Stomach (tissue), 9 donors: ENCODE results near the gene MTHFR. TPM values are rescaled to one million over a fixed set of nuclear protein-coding genes. Genes with fewer than 3 reads are reported as not detected.

Experiments used
- DNase-seq, 2 donors: peaks; one replicate each; pipeline versions ENCODE4 v3.0.0 to v3.0.0-alpha.2; 2013 to 2019
- H3K27ac ChIP-seq, 5 donors: fragments of 200-600 bp in 4 of 5; sonication (generic) in 4 of 5; one replicate each; pipeline ENCODE4 v1.5.1; 2013 to 2019; ENCODE audit warnings: mild to moderate bottlenecking in 1 of 5, moderate library complexity in 1 of 5
- H3K27me3 ChIP-seq, 3 donors: fragments of 200-600 bp; sonication (generic); one replicate each; pipeline ENCODE4 v1.5.1; 2017 to 2019; ENCODE audit warnings: mixed run types in 1 of 3
- H3K36me3 ChIP-seq, 4 donors: fragments of 200-600 bp; sonication (generic); 1 replicate in 3 of 4; 2 replicates in 1 of 4; pipeline ENCODE4 v1.5.1; 2016 to 2019
- H3K4me1 ChIP-seq, 4 donors: fragments of 200-600 bp; sonication (generic); one replicate each; pipeline ENCODE4 v1.5.1; 2016 to 2019
- H3K4me3 ChIP-seq, 4 donors: fragments of 200-600 bp; sonication (generic) in 3 of 4; one replicate each; pipeline ENCODE4 v1.5.1; 2016 to 2019; ENCODE audit warnings: mild to moderate bottlenecking in 1 of 4
- H3K9me3 ChIP-seq, 4 donors: fragments of 200-600 bp; sonication (generic); one replicate each; pipeline ENCODE4 v1.5.1; 2016 to 2019
- CTCF ChIP-seq, 7 experiments: fragments of 450-650 bp in 4 of 7; fragments of 200-600 bp in 3 of 7; sonication (generic) in 3 of 7; IDR thresholded peaks; one replicate each; pipeline ENCODE4 v1.5.1; 2016 to 2019; ENCODE audit warnings: antibody characterized with exemption in 7 of 7, control low read depth in 2 of 7, mild to moderate bottlenecking in 1 of 7
- EP300 ChIP-seq: sonication (generic); formaldehyde crosslinking; IDR thresholded peaks from one replicate; pipeline ENCODE4 v1.6.1; 2017; ENCODE audit warnings: antibody characterized with exemption
- POLR2A ChIP-seq, 4 donors: fragments of 450-650 bp; IDR thresholded peaks; one replicate each; pipeline ENCODE4 v1.6.1; 2016; ENCODE audit warnings: antibody characterized with exemption in 4 of 4, control low read depth in 2 of 4, mild to moderate bottlenecking in 1 of 4, moderate library complexity in 1 of 4
- POLR2AphosphoS5 ChIP-seq, 3 donors: sonication (generic); formaldehyde crosslinking; IDR thresholded peaks; one replicate each; pipeline ENCODE4 v1.6.1; 2016; ENCODE audit warnings: antibody characterized with exemption in 3 of 3
- WGBS, 5 donors: extraction: QIAGEN DNeasy Blood & Tissue Kit in 3 of 5; methylation state at CpG; one replicate each; pipeline versions ENCODE4 v1.1.5 to v1.1.7; 2013 to 2018; 5-methylcytosine and 5-hydroxymethylcytosine counted together
- intact Hi-C: fragments of 100-400 bp; cut with DNase I; formaldehyde crosslinking; loops from one replicate; pipeline ENCODE4 v1.15.1; 2023; ENCODE audit warnings: low total_unique reads
- polyA plus RNA-seq, 3 donors: library from polyadenylated mRNA; stranded (reverse); fragments of 200-250 nt; gene quantifications; one replicate each; pipeline ENCODE4 v1.2.3, GENCODE V29; 2013
- total RNA-seq, 5 donors: library from RNA; depleted of rRNA; stranded (reverse); fragments of >200 nt; gene quantifications; one replicate each; pipeline versions ENCODE4 v1.1.0 to v1.2.3, GENCODE V29; 2014 to 2016
- donor health status: healthy with polysubstance abuse.
- donor health status: Bipolar disorder and iron deficiency.
- donor health status: healthy.

MTHFR gene
- total and polyA plus RNA-seq, 8 donors = 5.3 to 171 (median 49.1) TPM

GRCh38 chr1:11841245-11842153 is 35.7 kb upstream of the MTHFR start:
- 80 to 88% (median 85%) methylated on average over 16 to 17 of the region's 17 CpGs for WGBS, 5 donors
- Histone ChIP-seq H3K27me3 (no peaks in the 10 kb centered on the region), H3K36me3 (peaks cover 58 to 99% (median 93%) of the 10 kb centered on the region in 4 donors), H3K27ac (no peak overlapping the region), H3K9me3 (no peaks in the 10 kb centered on the region), H3K4me1 (peaks cover 0 to 25% (median 0%) of the 10 kb centered on the region in 4 donors), H3K4me3 (no peak overlapping the region)
- TF ChIP-seq EP300 = no peak
- no peak for TF ChIP-seq POLR2A (IDR thresholded peaks at IDR 0.05)
- TF ChIP-seq CTCF (IDR thresholded peaks at IDR 0.05) = no peak
- no peak for TF ChIP-seq POLR2AphosphoS5 (IDR thresholded peaks at IDR 0.05)
- DNase-seq = no peak
- intact Hi-C loops = no loop called here

- WGBS, 5 donors = 88 to 94% (median 91%) methylated on average over 19 to 20 of the region's 20 CpGs
- H3K4me1 ChIP-seq = peaks cover 0 to 25% (median 0%) of the 10 kb centered on the region in 4 donors
- H3K36me3 ChIP-seq = peaks cover 71 to 100% (median 99%) of the 10 kb centered on the region in 4 donors
- no peak for DNase-seq
- no peak overlapping the region for H3K4me3 ChIP-seq
- H3K27ac ChIP-seq = no peak overlapping the region
- TF ChIP-seq CTCF (IDR thresholded peaks at IDR 0.05) (no peak), EP300 (no peak), POLR2A (IDR thresholded peaks at IDR 0.05) (no peak), POLR2AphosphoS5 (IDR thresholded peaks at IDR 0.05) (no peak)
- intact Hi-C loops = loop anchor here (5.0 to 10.0 kb wide), 2 partner anchors 52 to 125 kb away; no protein-coding TSS in a partner anchor
- H3K9me3 ChIP-seq = no peaks in the 10 kb centered on the region
- no peaks in the 10 kb centered on the region for H3K27me3 ChIP-seq
Observed at GRCh38 chr1:11839727-11840705, 34.3 kb upstream of the MTHFR start.

GRCh38 chr1:11838349-11839272 is 32.8 kb upstream of the MTHFR start:
- no peaks in the 10 kb centered on the region for H3K9me3 ChIP-seq

More at GRCh38 chr1:11838349-11839272, 32.8 kb upstream of the MTHFR start:
- peak; percentile 75 to 86 for DNase-seq
- H3K27ac ChIP-seq = no peak overlapping the region
- no peak overlapping the region for H3K4me3 ChIP-seq
- peaks cover 79 to 100% (median 99%) of the 10 kb centered on the region in 4 donors for H3K36me3 ChIP-seq
- H3K27me3 ChIP-seq = no peaks in the 10 kb centered on the region
- peaks cover 0 to 25% (median 0%) of the 10 kb centered on the region in 4 donors for H3K4me1 ChIP-seq
- TF ChIP-seq EP300 (no peak), POLR2AphosphoS5 (IDR thresholded peaks at IDR 0.05) (peak in 1 of 3 donors; percentile 57), CTCF (IDR thresholded peaks at IDR 0.05) (peak in 5 of 7 experiments; percentile 91 to 92 (median 92)), POLR2A (IDR thresholded peaks at IDR 0.05) (no peak)
- intact Hi-C loops = loop anchor here (5.0 to 10.0 kb wide), 2 partner anchors 54 to 126 kb away; no protein-coding TSS in a partner anchor
- 57 to 69% (median 65%) methylated on average over 34 to 40 of the region's 40 CpGs for WGBS, 5 donors
